Choroid plexus epithelial cell (primary cell): Measurements from ENCODE around the gene ITPK1.

Experiments used
- DNase-seq: peaks from one replicate; pipeline ENCODE4 v3.0.0-alpha.2; 2010; ENCODE audit warnings: low read depth
- H3K4me3 ChIP-seq: 2 replicates; pipeline ENCODE4 v1.5.1; 2011; ENCODE audit warnings: low read depth, mild to moderate bottlenecking, control low read depth, low read length, moderate library complexity
- TF ChIP-seq, protein P1 (sequence below): conservative IDR thresholded peaks from 2 replicates; pipeline ENCODE4 v1.5.1; 2011; ENCODE audit warnings: low read depth, mild to moderate bottlenecking, control low read depth, inconsistent platforms, low read length, moderate library complexity

ITPK1 gene

GRCh38 chr14:92924247-92924646 is 191.5 kb downstream of the ITPK1 start:
- no peak overlapping the region for H3K4me3 ChIP-seq
- no peak for DNase-seq
- TF ChIP-seq, protein P1, sequence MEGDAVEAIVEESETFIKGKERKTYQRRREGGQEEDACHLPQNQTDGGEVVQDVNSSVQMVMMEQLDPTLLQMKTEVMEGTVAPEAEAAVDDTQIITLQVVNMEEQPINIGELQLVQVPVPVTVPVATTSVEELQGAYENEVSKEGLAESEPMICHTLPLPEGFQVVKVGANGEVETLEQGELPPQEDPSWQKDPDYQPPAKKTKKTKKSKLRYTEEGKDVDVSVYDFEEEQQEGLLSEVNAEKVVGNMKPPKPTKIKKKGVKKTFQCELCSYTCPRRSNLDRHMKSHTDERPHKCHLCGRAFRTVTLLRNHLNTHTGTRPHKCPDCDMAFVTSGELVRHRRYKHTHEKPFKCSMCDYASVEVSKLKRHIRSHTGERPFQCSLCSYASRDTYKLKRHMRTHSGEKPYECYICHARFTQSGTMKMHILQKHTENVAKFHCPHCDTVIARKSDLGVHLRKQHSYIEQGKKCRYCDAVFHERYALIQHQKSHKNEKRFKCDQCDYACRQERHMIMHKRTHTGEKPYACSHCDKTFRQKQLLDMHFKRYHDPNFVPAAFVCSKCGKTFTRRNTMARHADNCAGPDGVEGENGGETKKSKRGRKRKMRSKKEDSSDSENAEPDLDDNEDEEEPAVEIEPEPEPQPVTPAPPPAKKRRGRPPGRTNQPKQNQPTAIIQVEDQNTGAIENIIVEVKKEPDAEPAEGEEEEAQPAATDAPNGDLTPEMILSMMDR, result no peak

GRCh38 chr14:92923744-92924103 is 192.0 kb downstream of the ITPK1 start:
- H3K4me3 ChIP-seq, result no peak overlapping the region
- TF ChIP-seq, protein P1, result no peak
- no peak for DNase-seq

DNA sequence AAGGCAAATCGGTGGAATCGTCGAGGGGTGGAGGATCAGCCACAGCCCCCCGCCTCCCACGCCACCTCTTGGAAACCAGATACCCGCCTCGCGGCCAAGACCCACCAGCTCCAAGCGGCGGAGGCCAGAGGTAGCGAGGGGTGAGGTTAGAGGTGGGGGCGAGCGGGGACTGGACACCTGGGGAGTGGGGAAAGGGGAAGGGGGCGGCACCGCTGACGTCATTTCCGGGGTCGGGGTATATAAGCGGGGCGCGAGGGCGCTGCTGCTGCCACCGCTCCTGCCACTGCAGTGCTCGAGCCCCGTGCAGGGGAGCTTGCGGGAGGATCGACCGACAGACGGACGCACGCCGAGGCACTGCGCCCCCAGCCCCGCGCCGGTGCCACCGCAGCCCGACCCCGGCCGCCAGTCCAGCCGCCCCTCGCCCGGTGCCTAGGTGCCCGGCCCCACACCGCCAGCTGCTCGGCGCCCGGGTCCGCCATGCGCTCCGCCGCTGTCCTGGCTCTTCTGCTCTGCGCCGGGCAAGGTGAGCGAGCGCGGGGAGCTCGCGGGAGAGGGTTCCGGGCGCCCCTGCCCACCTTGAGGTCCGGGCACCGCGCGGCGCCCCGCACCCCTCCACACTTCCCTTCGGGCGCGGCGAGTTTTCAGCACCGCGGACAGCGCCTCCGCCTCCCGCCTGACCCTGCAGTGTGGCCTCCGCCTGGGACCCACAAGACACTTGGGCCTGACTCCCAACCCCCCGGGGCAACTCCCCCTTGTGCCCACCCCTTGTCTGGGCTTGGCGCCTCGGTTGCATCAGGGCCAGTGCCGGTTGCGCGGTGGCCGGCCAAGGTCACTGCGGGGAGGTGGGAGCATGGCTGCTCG is 192.6 kb downstream of the ITPK1 start, which contains the start of gene CHGA:
Gene CHGA, plus strand, starts transcription at position 268 of the 861 bp plus-strand sequence. Its CDS starts 210 bp downstream, at position 478.
- TF ChIP-seq, protein P1, result no peak
- H3K4me3 ChIP-seq, result no peak within 1 kb of the TSS
- DNase-seq, result peak; percentile 48

DNA sequence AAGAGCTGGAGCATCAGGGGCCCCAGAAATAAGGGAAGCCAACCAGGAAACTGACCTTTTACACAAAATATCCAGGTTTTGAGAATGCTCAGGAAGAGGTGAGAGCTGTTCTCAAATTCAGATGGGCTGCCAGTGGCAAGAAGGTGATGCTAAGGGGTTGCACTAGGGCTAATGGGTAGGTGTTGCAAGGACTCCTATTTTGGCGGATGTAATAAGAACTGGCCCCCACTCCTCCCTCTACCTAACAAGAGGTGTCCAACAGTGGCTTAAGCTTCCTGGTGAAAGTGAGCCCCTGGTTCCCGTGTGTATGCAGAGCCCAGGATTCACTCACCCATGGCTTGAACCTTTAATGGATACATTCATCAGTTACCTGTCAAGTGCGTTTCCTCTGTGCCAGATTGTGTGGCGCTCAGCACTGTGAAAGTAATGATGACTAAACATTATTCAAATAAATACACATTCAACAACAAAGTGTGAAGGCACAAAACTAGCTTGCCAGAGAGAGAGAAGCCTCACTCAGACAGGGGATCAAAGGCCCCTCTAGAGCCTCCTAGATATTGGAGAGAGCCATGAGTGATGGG is 193.5 kb downstream of the ITPK1 start:
- TF ChIP-seq, protein P1, result no peak
- H3K4me3 ChIP-seq, result no peak overlapping the region
- DNase-seq, result no peak

GRCh38 chr14:92920001-92920400 is 195.7 kb downstream of the ITPK1 start:
- TF ChIP-seq, protein P1, result no peak
- no peak overlapping the region for H3K4me3 ChIP-seq
- DNase-seq, result no peak

GRCh38 chr14:92917956-92918355 is 197.8 kb downstream of the ITPK1 start:
- TF ChIP-seq, protein P1, result no peak
- no peak overlapping the region for H3K4me3 ChIP-seq
- DNase-seq, result no peak
